GM21528 (cell line): ENCODE results near the gene BLTP3A.
"Not testable (repeated sequence)": the region's sequence is repeated elsewhere in the genome, so short reads cannot be mapped to it uniquely, and the experiment has no call there.

Source experiments
- ATAC-seq: cut with Tn5 transposase; IDR thresholded peaks from one replicate; pipeline ENCODE4 v1.9.1; 2021; ENCODE audit warnings: mild to moderate bottlenecking, moderate library complexity; ENCODE audit not compliant: unreplicated experiment, low FRiP score

Gene BLTP3A, protein sequence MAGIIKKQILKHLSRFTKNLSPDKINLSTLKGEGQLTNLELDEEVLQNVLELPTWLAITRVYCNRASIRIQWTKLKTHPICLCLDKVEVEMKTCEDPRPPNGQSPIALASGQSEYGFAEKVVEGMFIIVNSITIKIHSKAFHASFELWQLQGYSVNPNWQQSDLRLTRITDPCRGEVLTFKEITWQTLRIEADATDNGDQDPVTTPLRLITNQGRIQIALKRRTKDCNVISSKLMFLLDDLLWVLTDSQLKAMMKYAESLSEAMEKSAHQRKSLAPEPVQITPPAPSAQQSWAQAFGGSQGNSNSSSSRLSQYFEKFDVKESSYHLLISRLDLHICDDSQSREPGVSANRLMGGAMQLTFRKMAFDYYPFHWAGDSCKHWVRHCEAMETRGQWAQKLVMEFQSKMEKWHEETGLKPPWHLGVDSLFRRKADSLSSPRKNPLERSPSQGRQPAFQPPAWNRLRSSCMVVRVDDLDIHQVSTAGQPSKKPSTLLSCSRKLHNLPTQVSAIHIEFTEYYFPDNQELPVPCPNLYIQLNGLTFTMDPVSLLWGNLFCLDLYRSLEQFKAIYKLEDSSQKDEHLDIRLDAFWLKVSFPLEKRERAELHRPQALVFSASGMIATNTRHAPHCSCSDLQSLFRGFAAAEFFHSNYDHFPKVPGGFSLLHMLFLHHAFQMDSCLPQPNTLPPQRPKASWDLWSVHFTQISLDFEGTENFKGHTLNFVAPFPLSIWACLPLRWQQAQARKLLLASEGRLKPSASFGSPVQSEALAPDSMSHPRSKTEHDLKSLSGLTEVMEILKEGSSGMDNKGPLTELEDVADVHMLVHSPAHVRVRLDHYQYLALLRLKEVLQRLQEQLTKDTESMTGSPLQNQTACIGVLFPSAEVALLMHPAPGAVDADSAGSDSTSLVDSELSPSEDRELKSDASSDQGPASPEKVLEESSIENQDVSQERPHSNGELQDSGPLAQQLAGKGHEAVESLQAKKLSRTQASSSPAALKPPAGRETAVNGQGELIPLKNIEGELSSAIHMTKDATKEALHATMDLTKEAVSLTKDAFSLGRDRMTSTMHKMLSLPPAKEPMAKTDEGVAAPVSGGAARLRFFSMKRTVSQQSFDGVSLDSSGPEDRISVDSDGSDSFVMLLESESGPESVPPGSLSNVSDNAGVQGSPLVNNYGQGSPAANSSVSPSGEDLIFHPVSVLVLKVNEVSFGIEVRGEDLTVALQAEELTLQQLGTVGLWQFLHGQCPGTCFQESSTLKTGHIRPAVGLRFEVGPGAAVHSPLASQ (N-terminal part only)

DNA sequence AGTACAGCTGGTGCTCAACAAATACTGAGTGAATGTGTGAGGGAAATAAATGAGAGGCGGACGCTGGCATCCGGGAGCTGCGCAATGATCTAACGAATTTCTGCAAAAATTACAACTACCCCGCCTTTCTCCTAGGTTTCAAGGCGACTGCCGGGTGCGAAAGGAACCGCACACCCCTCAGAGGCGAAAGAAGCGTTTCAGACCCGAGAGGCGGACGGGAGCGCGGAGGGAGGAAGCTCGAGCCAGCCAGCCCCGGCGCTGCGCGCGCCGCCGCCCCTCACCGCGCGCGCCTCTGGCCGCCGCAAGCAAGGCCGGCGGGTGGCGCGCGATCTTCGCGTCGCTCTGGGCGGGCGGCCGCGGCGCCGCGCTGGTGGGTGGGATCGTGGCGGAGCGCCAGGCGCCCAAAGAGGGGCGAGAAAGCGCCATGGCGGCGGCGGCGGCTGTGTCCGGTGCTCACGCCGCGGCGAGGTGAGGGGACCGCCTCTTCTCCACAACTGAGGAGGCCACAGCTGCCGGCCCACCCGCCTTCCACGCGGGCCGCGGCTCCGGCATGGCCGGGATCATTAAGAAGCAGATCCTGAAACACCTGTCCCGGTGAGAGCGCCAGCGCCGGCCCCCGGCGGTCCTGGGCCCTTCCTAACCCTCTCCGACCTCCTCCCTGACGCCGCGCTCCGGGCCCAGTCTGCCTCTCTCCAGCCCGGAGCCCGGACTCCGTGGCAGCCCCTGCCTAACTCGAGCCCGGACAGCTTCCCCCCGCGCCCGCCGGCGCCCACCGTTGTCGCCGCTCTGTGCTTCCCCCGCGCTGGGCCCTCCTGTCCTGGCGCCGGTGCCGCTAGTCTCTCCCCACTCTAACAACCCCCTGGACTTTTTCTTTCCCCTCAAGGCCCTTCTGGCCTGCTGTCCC, at the start of gene BLTP3A:
Gene BLTP3A (plus strand): TSS at position 383 of the 904 bp plus-strand sequence. CDS start 168 bp downstream, at position 551.
- peak; percentile 85 for ATAC-seq

DNA sequence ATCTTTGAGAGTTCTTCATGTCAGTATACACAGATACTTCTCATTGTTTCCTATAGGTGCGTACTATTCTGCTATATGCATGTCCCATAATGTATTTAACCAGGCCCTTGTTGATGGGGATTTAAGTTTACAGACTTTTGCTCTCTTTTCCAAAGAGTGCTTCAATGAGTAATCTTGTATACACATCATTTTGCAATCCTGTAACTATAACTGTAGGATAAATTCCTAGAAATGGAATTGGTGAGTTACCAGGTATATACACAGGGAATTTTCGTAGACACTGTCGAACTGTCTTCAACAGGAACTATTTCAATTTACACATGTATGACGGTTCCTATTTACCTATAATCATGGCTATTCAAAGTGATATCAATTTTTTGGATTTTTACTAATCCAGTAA, 49.8 kb upstream of the BLTP3A start:
- ATAC-seq = no peak

DNA sequence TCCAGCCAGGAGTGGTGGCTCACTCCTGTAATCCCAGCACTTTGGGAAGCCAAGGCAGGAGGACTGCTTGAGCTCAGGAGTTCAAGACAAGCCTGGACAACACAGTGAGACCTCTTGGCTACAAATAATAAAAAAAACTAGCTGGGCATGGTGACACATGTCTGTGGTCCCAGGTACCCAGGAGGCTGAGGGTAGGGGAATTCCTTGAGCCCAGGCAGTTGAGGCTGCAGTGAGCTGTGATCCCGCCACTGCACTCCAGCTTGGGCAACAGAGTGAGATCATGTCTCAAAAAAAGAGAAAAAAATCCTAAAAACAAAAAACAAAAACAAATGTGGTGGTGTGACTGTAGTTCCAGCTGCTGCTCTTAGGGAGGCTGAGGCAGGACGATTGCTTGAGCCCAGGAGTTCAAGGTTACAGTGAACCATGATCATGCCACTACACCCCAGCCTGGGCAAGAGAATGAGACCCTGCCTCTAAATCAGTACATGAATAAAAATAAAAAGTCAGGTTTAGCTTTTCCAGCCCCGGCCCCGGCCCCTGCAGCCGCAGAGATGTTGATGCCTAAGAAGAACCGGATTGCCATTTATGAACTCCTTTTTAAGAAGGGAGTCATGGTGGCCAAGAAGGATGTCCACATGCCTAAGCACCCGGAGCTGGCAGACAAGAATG, 48.1 kb upstream of the BLTP3A start:
- ATAC-seq = no peak

DNA sequence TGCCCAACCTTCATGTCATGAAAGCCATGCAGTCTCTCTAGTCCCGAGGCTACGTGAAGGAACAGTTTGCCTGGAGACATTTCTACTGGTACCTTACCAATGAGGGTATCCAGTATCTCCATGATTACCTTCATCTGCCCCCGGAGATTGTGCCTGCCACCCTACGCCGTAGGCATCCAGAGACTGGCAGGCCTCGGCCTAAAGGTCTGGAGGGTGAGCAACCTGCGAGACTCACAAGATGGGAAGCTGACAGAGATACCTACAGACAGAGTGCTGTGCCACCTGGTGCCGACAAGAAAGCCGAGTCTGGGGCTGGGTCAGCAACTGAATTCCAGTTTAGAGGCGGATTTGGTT, 47.6 kb upstream of the BLTP3A start:
- ATAC-seq = not testable (repeated sequence)

DNA sequence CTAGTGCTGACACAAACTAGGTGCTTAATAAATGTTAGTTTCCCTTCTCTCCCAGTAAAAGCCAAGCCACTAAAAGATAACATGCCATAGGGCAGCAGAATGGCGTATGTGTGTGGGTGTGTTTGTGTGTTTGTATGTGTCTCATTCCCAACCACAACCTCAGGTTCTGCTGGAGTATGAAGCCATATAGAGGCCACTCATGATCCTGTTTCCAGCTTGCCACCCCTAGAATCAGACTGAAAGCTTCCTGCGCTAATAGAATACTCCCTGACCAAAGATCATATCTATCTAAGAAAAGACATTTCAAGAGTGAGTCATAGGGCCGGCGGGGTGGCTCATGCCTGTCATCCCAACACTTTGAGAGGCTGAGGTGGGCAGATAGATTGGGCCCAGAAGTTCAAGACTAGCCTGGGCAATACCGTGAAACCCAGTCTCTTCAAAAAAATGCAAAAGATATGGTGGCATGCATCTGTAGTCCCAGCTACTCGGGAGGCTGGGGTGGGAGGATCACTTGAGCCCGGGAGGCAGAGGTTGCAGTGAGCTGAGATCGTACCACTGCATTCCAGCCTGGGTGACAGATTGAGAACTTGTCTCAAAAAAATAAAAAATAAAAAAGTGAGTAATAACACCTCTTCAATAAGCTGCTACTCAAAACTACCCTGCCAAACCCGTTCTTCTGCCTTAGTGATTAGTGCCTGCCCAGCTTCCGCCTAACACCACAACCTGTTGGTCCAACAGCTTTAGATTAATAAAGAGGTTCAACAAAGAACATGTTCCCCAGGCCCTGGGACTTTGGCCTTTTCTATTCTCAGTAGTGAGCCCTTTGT, 46.4 kb upstream of the BLTP3A start:
- ATAC-seq = no peak

DNA sequence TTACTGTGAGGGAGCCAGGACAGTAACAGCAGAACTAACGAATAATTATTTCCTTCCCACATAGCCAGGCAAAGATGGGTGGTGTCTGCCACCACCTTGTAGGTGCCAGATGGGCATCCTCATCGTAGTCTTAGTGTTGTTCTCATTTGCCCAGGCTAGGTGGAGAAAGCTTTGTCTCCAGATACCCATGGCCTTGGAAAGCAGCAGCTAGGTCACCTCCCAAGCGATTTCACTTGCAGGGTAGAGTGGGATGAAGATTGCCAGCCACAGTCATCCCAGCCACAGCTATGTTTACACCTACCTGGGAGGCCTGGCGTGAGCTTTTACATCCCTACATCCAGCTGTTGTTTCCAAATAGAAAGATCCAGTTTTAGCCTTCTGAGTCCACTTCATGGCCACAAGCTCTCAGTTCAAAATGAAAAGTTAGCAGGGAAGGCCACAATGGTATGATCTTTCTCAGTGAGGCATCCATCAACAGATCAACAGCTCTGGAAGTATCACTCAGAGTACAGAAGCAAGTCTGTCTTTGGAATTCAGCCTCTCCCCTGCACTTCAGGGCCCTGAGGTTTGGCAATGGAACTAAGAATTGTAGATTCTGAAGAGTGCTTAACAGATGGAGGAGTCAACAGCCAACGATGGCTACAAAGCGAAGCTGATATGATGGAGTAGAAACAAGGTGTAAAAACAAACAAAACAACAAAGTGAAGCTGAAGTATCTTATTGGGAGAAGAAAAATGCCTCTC, 45.6 kb upstream of the BLTP3A start:
- ATAC-seq = no peak

DNA sequence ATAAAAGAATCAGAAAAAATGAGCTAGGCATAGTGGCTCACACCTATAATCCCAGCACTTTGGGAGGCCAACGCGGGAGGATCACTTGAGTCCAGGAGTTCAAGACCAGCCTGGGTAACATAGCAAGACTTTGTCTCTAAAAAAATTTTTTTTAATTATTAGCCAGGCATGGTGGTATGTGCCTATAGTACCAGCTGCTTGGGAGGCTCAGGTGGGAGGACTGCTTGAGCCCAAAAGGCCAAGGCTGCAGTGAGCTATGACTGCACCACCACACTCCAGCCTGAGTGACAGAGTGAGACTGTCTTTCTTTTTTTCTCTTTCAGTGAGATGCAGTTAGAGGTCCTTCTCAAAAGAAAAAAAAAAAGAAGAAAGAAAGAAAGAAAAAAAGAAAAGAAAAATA, 43.1 kb upstream of the BLTP3A start:
- no peak for ATAC-seq

DNA sequence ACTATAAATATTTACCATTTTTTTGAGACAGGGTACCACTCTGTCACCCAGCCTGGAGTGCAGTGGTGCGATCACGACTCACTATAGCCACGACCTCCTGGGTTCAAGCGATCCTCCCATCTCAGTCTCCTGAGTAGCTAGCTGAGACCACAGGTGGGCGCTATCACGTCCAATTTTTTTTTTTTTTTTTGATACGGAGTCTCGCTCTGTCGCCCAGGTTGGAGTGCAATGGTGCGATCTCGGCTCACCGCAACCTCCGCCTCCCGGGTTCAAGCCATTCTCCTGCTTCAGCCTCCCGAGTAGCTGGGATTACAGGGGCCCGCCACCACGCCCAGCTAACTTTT, 35.4 kb upstream of the BLTP3A start:
- ATAC-seq = peak; percentile 11

DNA sequence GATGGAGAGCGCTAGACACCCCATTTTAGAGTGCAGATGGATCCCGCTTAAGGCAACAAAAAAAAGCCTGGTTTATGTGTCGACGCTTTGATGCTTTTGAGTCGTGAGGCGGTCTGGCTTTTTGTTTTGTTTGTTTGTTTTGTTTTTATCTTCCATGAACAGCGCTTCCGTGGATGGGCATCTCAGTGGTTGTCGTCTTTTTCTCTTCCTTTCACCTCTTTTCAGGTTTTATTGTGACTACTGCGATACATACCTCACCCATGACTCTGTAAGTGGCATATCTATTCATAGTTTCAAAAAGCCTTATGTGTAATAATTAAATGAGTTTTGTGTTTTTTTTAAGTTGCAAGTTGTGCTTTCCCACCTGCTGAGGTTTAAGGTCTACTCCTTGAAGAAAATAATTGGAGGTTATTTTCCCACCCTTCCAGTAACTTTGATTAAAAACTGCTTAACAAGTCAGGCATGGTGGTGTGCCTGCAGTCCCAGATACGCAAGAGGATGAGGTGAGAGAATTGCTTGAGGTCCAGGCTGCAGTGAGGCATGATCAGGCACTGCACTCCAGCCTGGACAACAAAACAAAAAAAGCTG, 34.1 kb upstream of the BLTP3A start:
- no peak for ATAC-seq

DNA sequence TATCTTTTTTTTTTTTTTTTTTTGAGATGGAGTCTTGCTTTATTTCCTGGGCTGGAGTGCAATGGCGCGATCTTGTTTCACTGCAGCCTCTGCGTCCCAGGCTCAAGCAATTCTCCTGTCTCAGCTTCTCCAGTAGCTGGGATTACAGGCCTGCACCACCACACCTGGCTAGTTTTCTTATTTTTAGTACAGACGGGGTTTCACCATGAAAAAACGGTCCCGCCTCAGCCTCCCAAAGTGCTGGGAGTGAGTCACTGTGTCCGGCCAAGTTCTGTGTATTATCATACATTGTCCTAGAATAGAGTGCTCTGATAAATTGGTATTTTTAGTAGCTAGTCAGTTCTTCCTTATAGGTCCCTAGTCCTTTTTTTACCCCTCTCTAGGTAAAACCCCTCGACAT, 31.8 kb upstream of the BLTP3A start:
- ATAC-seq = no peak

DNA sequence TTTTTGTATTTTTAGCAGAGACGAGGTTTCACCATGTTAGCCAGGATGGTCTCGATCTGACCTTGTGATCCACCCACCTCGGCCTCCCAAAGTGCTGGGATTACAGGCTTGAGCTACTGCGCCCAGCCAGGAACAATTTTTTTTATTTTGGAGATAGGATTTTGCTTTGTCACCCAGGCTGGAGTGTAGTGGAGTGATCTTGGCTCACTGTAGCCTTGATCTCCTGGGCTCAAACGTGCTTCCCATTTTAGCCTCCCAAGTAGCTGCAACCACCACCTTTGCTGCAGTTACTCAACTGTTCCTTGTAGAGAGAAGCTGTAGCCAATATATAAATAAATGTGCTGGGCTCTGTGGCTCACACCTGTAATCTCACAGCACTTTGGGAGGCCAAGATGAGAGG, 30.2 kb upstream of the BLTP3A start:
- not testable (repeated sequence) for ATAC-seq

DNA sequence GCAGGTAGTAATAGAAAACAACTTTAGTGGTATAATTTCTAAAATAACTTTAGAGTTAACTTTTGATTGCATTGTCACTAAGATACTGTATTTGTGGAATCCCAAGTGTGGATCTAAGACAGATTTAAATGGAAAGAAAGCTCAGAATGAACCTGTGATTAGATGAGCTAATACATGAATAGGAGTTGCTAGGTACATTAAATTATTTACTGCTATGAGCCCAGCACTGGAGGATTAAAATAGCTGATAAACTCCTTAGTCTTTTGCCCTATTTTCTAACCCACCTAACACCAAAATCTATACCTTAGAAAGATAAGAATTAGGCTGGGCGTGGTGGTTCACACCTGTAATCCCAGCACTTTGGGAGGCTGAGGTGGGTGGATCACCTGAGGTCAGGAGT, 23.7 kb upstream of the BLTP3A start:
- ATAC-seq = no peak

DNA sequence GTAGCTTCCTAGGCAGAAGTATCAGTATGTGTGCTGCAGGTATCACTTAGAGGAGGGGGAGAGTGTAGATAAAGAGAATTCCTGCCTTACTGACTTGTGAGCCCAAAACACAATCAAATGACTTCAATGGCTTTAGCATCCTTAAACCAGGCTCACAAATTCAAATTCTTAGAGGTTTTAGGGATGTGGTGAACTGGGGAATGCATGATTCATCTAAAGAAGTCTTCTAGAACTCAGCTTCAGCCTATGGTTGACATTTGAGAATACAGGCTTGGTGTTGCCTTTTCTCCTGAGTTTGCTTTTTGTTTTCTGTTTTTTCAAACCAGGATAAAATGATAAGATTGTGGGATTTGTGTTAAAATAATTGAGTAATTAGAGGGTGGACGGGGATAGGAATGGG, 20.2 kb upstream of the BLTP3A start:
- ATAC-seq = no peak

DNA sequence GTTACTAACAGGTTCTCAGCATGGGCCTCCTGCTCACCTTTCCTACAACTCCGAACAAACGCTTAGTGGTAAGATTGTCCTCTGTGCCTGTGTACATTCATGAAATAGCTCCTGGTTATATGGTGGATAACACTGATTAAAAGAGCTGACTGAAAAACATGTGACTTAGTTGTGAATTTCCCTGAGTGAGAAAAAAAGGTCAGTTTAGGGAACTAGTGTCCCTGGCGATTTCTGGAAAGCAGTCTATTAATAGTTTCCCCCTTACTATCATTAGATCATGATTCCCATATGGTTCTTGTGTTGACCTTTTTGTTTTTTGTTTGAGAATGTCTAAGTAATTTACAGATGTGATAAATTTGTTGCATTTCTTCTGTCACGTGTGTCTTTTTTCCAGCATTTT, 18.9 kb upstream of the BLTP3A start:
- no peak for ATAC-seq

DNA sequence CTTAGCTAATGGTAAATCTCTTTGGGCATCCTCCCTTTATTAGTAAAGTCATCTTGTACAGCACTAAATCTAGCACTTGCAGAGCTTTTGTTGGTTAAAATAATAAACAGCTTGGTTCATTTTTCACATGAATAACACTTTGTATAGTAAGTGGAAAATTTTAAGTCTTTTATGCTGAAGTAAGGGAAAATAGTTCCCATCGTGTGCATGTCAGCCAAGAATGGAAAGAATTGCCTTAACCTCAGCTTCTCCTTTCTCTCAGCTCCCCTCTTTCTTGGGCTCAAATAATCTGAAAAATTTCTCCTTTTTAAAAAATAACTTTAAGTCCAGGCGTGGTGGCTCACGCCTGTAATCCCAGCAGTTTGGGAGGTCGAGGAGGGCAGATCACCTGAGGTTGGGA, 18.0 kb upstream of the BLTP3A start:
- ATAC-seq = no peak

DNA sequence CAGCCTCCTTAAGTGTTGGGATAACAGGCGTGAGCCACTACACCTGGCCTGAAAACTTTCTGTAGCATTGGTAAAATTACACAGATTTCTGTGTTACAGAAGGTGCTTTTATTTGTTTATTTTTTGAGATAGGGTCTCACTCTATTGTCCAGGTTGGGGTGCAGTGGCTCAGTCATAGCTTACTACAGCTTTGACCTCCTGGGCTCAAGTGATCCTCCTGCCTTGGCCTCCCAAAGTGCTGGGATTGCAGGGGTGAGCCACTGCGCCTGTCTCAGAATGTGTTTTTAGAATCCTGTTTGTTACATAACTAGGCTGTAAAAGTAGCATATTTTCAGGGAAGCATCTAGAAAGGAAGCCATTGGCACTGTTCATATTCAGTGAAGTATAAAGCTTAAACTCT, 16.9 kb upstream of the BLTP3A start:
- no peak for ATAC-seq

DNA sequence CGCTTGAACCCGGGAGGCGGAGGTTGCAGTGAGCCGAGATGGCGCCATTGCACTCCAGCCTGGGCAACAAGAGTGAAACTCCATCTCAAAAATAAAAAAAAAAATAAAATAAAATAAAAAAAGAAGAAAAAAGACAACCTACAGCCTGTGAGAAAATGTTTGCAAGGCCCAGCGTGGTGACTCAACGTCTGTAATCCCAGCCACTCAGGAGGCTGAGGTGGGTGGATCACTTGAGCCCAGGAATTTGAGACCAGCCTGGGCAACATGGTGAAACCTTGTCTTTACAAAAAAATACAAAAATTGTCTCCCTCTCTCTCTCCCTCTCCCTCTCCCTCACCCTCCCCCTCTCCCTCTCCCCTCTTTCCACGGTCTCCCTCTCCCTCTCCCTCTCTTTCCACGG, 6.5 kb upstream of the BLTP3A start:
- ATAC-seq = not testable (repeated sequence)

DNA sequence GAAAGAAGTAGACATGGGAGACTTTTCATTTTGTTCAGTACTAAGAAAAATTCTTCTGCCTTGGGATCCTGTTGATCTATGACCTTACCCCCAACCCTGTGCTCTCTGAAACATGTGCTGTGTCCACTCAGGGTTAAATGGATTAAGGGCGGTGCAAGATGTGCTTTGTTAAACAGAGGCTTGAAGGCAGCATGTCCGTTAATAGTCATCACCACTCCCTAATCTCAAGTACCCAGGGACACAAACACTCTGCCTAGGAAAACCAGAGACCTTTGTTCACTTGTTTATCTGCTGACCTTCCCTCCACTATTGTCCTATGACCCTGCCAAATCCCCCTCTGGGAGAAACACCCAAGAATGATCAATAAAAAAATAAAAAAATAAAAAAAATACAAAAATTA, 4.7 kb upstream of the BLTP3A start:
- not testable (repeated sequence) for ATAC-seq
